SKM-1 (cell line): ENCODE measurements around the gene PEF1.

ENCODE experiments used
- DNase-seq: peaks from one replicate; lab custom pipeline; 2025; ENCODE audit not compliant: unreplicated experiment; lab: John Stamatoyannopoulos, UW

The PEF1 gene

DNA sequence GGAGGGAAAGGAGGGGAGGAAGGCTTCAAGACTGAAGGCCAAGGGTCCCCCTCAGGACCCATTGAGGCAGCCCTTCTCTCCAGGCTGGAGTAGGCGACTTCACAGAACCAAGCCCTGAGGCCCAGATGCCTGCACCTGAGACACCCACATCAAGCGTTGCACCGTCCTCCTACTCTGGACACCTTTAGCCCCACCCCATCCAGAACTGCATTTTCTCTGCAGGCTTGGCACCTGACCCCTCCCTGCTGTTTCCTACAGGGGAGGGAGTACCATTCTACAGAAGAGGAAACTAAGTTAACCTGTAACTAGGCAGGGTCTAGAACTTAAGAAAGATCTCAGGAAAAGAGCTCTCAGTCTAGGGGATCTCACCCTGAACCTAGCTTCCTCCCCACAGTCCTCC is 12.0 kb downstream of the PEF1 start:
- no peak for DNase-seq

DNA sequence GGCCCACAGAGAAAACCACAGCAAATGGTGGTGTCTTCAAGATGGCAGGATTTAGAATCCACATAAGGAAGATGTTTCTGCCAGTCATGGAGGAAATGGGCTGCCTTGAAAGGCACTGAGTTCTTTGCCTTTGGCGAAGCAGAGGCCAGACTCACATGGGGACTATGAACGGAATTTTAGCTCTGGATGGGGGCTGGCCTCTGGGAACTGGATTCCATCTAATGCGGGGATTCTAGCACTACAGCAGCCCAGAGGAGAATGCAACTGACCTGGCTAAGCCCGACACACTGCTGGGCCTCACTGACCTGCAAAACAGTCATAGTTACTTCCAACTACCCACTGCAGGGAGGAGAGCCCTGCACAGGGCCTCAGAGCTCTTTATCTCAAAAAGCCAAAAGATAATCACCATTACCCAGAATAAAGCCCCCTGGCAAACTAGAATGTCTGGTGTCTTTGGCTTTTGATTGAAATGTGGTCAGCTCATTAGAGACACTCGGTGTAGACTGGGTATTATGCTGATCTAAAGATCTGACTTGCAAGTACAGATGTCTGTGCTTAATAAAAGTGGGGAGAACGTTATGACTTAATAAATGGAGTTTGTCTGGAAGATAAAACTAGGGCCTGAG is 15.6 kb downstream of the PEF1 start:
- DNase-seq, result no peak

DNA sequence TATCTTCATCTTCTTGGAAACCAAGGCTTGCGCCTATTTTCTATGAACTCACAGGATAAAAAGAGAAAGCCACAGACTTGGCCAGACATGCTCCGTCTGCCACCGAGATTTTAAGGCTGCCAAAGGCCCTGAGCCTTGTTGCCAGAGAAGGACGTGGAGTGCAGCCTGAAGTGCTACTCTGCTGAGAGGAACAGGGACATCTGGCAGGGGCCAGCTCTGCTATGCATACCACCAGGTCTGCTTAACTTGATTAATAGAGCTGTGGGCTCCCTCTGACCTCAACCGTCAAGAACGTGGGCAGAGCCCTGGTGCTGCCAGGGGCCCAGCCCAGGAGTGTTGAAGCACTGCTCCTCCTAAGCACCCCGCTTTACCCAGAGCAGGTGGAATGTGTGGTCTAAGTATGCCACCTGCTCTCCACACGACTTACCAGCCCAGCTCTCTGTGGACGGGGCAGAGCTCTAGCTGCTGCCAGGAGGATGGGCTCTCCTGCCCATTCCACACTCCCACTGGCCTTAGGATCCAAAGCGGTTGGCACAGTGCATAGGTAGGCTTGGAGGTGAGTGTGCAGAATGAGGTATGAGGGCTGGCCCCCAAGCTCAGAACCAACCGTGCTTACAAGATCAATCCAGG is 16.6 kb downstream of the PEF1 start:
- DNase-seq, result no peak

DNA sequence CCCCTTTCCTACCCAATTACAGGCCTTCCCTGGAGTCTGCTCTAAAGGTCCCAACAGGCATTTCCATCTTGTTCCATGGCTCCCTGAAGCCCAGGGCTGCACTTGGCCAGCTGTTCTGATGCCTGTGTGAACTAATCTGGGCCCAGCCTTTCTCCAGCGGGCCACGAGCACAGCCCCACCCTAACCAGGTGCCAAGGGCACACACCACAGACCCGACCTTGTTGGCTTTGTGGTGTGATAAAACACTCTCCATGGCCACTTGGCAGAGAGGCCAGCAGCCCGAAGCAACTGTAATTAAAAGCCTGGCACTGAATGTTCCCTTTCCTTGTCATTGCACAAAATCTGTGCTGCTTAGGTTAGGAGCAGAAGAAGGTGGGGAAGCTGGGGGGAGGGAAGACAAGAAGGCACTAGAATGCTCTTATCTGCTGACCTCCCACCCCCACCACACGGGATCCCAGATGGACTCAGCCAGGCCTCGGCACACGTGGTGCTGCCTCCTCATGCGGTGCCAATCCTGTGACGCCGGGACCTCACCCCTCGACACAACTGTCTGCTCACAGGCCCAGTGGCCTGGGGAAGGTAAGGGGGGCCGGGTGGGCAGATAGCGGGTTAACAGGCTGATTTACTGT is 17.3 kb downstream of the PEF1 start:
- DNase-seq, result no peak

DNA sequence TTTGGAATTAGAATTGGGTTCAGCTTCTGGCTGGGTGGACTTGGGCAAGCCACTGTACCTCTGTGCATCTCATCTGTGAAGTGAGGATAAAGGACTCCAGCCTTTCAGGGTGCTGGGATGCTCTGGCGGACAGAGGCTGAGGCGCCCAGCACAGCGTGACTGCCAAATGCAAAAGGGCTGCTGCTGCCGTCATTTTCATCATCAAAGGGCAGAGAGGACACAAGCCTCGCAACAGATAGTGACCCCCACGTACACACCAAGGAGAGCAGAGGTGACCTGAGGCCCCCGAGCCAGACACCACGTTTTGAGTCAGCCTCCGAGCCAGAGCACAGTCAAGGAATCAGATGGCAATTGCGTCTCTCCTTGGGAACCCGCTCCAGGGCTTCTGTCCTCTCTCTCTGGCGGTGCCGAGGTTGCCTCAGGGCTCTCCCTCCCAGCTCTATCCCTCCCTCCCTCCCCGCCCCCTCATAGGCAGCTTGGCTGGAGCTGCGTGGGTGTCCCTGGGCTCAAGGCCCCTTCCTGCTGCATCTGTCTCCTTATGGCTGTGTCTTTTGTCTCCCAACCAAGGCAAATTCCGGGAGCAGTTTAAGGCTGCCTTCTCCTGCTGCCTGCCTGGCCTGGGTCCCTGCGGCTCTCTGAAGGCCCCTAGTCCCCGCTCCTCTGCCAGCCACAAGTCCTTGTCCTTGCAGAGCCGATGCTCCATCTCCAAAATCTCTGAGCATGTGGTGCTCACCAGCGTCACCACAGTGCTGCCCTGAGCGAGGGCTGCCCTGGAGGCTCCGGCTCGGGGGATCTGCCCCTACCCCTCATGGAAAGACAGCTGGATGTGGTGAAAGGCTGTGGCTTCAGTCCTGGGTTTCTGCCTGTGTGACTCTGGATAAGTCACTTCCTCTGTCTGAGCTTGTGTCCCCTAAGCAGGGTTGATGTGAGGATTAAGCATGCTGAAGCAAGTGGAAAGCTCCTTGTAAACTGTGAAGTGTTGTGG is 18.2 kb downstream of the PEF1 start:
- no peak for DNase-seq

DNA sequence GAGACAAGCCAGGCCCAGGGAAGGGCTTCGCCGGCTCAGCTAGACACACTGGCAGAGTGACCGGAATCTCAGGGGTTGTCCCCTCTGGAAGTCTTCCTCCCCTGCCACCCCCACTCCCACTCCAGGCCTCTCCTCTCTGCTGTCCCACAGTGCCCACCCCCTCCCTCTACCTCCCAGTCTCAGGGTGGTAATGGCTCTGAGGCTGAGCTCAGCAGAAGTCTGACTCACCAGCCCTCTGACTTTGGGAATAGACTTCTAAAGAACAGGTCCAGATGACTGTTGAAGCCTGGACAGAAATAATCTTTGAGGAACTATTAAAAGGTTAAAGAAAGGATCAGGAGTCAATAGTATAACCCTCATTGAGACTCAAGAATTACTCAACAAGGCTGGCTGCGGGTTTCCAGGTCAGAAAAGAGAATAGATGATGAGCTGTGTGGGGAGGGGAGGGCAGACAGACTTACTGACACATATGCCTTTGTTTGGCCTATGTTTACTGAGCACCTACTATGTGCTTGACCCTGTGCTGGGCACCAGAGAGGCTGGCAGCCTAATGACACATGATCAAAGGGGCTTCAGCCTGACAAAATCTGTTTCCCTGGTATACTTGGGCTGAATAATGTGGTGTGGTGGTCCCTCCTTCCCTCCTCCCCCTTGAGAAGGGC is 19.0 kb downstream of the PEF1 start:
- no peak for DNase-seq

DNA sequence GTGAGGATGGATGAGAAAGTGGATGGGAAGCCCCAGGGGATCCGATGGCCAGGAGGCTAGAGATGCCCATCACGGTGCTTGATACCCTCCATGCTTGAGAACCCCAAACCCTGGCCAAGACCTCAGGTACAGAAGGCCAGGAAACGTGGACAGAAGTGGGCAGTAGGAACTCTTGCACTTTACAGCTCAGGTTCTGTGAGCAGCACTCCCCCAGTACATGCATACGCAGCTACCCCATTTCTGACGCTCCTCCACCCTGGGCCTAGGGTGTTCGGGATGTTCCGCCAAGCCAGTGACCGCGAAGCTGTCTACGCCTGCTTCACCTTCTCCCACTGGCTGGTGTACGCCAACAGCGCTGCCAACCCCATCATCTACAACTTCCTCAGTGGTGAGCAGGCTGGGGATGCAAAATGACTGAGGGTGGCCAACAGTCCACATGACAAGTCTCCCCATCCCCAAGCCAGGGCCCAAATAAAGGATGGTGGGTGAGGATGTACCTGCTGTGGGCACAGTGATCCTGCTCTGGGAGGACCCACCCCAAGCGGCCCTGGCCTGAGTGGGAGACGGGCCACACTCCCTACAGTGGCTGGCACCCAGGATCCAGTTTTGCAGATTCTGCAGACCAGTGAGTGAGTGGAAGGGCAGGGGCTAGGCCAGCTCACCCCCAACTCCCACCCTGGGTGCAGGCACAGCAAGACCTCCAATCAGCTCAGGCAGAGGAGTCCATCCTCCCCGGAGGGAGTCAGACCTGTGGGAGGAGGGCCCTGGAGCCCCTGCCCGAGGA is 19.8 kb downstream of the PEF1 start:
- DNase-seq, result no peak

DNA sequence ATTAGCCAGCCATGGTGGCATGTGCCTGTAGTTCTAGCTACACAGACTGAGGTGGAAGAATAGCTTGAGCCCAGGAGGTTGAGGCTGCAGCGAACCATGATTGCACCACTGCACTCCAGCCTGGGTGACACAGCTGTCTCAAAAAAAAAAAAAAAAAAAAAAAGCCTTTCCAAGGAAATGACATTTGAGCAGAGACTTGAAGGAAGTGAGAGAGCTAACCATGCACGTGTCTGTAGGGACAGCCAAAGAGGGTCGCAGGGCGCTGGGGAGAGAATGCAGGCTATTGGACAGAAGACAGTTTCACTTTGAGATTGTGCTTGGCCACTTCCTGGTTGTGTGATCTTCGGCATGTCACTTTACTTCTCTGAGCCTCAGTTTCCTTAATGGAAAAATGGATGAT is 20.4 kb downstream of the PEF1 start:
- no peak for DNase-seq

DNA sequence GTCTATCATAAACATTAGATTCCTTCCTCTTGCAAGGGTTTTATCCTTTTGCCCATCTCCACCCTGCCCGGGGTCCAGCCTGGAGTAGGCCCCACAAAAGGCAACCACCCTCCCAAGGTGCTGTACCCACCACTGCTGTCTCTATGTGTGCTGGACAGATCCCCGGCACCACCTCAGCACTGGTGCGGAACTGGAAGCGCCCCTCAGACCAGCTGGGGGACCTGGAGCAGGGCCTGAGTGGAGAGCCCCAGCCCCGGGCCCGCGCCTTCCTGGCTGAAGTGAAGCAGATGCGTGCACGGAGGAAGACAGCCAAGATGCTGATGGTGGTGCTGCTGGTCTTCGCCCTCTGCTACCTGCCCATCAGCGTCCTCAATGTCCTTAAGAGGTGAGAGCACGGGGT is 21.3 kb downstream of the PEF1 start:
- DNase-seq, result no peak

DNA sequence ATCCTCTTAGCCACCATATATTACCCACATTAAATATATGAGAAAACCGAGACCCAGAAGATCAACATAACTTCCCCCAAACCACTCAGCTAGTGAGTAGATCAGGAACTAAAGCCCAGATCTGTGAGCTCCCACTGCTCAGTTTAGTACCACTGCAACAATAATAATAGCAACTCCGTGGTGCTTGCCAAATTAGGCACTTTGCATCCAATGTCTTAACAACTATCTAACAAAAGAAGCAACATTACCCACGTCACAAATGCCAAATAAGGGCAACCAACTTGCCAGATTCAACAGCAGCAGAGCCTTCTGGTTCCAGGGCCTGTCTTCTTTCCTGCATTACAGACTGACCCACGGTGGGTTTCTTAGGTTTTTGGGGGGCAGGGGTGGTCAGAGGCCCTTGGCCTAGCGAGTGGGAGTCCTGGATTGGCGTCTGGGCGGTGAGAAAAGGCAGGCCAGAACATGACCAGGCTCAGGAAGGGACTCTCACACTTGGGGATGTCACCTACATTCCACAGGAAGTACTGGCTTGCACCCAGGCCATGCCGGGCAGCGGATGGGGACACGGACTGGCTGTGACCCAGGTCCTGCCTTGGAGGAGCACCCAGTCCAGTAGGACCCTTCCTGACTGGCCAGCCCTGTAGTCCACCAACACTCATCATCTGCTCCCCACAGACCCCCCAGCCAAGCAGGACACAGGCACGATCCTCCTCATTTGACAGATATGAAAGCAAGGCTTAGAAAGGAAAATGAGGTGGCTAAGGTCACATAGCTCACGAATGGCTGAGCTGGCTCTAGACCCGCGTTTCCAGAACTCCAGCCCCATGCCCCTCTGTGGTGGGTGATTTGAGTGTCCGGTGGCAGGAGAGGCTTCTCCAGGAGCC is 22.6 kb downstream of the PEF1 start:
- DNase-seq, result no peak

DNA sequence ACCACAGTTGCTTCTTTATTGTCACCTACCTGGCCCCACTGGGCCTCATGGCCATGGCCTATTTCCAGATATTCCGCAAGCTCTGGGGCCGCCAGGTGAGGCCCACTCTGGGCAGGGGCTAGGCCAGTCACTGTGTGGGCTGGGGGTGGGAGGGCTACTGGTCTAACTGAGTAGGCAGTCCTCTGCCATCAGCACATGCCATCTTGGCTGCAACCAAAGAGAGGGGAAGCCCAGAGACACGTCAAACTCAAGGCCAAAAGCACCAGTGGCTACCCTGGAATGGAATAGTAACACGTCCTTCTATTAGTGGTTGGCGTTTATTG is 23.2 kb downstream of the PEF1 start:
- DNase-seq, result no peak

DNA sequence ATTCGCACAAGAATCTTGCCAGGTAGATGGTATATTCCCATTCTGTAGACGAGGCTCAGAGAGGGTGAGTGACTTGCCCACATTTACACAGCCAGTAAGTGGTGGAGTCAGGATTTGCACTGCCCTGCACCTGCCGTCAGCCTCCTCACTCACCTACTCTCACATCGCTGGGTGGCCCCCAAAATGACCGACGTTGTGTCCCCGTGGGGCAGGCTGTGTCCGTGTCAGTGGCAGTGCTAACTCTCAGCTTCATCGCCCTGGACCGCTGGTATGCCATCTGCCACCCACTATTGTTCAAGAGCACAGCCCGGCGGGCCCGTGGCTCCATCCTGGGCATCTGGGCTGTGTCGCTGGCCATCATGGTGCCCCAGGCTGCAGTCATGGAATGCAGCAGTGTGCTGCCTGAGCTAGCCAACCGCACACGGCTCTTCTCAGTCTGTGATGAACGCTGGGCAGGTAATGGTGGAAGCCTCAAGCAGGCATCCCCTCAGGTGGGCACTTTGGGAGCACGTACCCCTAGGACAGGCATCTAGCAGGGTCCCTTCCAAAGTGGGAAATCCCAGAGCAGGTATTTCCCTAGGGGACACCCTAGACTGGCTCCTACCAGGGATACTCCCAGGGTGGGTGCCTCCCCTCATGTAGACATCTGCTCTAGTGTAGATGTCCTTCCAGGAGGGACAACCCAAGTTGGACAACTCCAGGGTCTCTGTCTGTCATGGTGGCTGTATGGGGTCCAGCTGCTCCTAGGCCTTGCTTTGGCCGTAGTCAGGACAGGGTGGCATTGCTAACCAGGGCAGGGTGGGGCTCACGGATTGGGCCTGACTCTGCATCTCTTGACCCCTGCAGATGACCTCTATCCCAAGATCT is 23.8 kb downstream of the PEF1 start:
- DNase-seq, result no peak

DNA sequence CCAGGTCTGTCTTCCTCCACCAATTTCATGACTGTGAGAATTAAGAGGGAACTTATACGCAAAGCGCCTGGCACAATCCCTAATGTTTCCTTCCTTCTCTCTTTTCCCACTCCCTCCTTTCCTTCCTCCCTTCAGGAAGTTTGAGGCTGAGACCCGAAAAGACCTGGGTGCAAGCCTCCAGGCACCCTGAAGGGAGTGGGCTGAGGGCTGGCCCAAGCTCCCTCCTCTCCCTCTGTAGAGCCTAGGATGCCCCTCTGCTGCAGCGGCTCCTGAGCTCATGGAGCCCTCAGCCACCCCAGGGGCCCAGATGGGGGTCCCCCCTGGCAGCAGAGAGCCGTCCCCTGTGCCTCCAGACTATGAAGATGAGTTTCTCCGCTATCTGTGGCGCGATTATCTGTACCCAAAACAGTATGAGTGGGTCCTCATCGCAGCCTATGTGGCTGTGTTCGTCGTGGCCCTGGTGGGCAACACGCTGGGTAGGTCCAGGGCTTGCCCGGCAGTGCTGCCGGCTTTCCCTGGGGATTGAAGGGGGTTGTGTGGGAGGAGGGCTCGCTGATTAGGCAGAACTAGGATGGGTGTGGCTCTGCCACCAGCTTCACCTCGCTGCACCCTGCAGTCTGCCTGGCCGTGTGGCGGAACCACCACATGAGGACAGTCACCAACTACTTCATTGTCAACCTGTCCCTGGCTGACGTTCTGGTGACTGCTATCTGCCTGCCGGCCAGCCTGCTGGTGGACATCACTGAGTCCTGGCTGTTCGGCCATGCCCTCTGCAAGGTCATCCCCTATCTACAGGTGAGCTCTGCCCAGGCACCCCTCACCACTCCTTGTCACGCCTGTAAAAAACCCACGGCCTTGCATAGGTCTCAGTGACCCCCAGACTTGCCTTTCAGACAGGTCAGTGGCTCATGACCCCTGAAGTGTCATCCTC is 25.5 kb downstream of the PEF1 start:
- DNase-seq, result no peak

DNA sequence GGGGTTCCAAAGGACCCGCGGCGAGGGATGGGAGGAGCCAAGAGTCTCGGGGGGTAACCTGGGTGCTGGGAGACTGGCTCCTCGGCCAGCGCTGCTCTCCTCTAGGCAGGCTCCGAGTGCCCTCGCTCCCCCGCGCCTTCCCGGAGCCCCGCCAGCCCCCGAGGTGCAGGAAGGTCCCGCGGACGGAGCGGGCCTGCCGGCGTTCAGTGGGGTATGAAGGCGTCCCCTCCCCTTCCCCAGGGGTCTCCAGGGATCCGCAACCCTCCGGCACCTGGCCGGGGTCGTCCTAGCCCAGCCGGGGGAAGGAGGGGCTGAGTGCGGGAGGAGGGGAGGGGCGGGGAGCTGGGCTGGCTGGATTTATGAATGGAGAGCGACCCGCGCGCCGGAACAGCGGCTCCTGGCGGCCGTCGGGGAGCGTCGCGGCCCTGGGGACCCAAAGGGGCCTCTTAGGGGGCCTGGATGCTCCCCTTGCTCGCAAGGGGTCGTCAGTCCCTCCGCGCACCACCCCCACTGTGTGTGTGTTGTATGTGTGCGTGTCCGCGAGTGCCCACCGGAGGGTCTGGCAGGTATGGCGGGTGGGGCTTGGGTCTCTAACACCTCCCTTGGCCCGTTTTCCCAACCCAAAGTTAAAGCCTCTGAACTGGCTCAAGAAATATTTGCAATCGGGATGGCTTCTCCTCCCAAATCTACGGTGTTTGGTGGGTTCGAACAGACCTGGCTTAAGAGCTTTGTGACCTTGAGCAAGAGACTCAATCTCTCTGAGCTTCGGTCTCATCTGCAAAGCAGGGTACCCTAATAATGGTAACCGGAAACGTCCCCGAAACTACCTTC is 26.5 kb downstream of the PEF1 start:
- no peak for DNase-seq

DNA sequence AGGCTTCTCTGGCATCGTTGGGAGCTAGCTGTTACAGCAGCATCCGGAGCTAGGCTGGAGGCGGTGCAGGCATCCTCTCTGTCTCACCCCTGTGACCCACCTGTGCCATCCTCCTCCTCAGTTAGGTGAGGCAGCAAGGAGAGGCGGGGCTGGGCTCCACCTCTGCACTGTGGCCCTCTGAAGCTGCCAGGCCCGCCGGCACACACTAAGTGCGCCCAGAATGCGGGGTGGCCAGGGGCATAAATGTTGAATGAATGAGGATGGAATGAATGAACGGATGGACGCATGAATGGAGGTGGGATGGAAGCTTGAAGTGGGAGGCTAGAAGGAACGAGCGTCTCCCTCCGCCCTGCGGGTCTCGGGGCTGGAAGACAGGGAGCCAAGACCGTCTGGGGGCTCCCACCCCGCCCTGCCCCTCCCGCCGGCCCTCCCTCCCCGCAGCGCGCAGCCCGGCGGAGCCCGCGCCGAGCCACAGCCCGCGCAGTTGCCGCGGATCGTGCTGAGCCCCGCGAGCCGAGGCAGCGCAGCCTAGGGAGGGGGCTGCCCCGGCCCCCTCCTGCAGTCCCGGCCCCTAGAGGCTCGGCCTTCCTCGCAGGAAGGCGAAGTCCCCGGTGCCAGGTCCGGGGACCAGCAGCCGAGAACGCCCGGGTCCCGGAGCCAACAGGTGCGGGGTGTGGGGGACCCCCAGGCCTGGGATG is 27.3 kb downstream of the PEF1 start, which contains the start of gene HCRTR1:
Gene HCRTR1, plus strand, starts transcription at position 472 of the 698 bp plus-strand sequence. CDS start 1,504 bp downstream, outside the sequence.
- no peak for DNase-seq

DNA sequence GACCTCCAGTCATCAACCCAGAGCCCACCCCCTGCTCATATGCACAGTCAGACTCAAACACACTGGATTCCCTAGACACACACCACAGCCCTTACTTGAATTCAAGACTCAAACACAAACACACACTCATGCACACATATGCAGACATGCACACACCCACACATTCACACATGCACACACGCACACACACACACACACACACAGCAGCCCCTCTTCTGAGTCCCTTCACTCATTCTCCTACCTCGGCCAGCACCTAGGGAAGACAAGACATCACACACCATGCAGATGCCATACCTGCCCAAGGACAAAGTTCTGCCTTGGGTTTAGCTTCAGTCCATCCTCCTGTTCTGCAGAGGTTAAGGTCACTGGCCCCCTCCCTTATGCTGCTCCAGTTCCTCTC is 28.7 kb downstream of the PEF1 start:
- DNase-seq, result no peak
